ENCODE results near the gene DISC1. TPM values are rescaled to one million over a fixed set of nuclear protein-coding genes. Genes with fewer than 3 reads are reported as not detected.

Gene DISC1
- total and polyA plus RNA-seq, 2 of the 13 experiments (the other 11 are each of a cell fraction or from before 2014, with no cell fraction given) = 4.2 to 4.6 TPM

GRCh38 chr1:231600458-231600976 is 26.1 kb upstream of the DISC1 start:
- no peaks in the 10 kb centered on the region for H4K20me1 ChIP-seq (ENCODE audit: insufficient read depth, low read length)
- no peak overlapping the region for H3K27ac ChIP-seq (ENCODE audit: extremely low read length, insufficient read depth, low read length)
- ATAC-seq (no peak), DNase-seq (ENCODE audit: low spot score) (no peak), FAIRE-seq (no peak)
- H2AFZ ChIP-seq (ENCODE audit: low read length) = no peak overlapping the region
- no TSS peak for BruUV-seq (replicated peaks)
- H3K9me3 ChIP-seq (ENCODE audit: low read length) = no peaks in the 10 kb centered on the region
- WGBS (ENCODE audit: low lambda C conversion rate) = 35% methylated on average over 7 of the region's 7 CpGs
- intact Hi-C loops (cut with micrococcal nuclease; ENCODE audit: unreplicated experiment) (no loop called here), in situ Hi-C loops (cut with HindIII; ENCODE audit: extremely low pct_ligation_motif_present, low pct_unique_long_range_greater_than_20kb) (loop anchor here (5.0 kb wide), 1 partner anchor 243 kb away; no protein-coding TSS in a partner anchor)
- ChIA-PET POLR2A (no interaction called here), CTCF (ENCODE audit: low intra/inter-chr PET ratio, low total read pairs) (no interaction called here)
- H3K36me3 ChIP-seq (replicated peaks in 1 of 2; ENCODE audit: control insufficient read depth in 1 of 2, insufficient read depth in 2 of 2, low read length in 2 of 2) = no peaks in the 10 kb centered on the region
- no peaks in the 10 kb centered on the region; a peak in 1 of 5 replicates for H3K27me3 ChIP-seq (ENCODE audit: control insufficient read depth in 1 of 2, insufficient read depth in 2 of 2, low read length in 2 of 2)
- no peak overlapping the region for H3K4me3 ChIP-seq (replicated peaks in 1 of 3; ENCODE audit: insufficient read depth in 1 of 3, low read depth in 2 of 3, low read length in 3 of 3)
- peaks cover 26% of the 10 kb centered on the region for H3K4me1 ChIP-seq (ENCODE audit: insufficient read depth, low read length)
- no peak overlapping the region for H3K9ac ChIP-seq (ENCODE audit: insufficient read depth, low read depth, low read length)
- H3K4me2 ChIP-seq (ENCODE audit: low read depth, low read length) = no peak overlapping the region
- H3K79me2 ChIP-seq (ENCODE audit: insufficient read depth, low read length) = no peaks in the 10 kb centered on the region
- TF ChIP-seq POLR2G (IDR thresholded peaks at IDR 0.05; ENCODE audit: low read depth, low read length) (no peak), NCOA5 (CRISPR knock-in tag; IDR thresholded peaks at IDR 0.05) (no peak), RELA (CRISPR knock-in tag; IDR thresholded peaks at IDR 0.05) (no peak), MBNL3 (CRISPR knock-in tag; conservative IDR thresholded peaks at IDR 0.05) (no peak), NCOR1 (IDR thresholded peaks at IDR 0.05; ENCODE audit: borderline replicate concordance, low read length) (no peak), CENPX (CRISPR knock-in tag; IDR thresholded peaks at IDR 0.05) (no peak), RXRA (CRISPR knock-in tag; IDR thresholded peaks at IDR 0.05) (no peak), RARA (CRISPR knock-in tag; IDR thresholded peaks at IDR 0.05) (no peak), ZNF34 (CRISPR knock-in tag; IDR thresholded peaks at IDR 0.05; ENCODE audit: borderline replicate concordance) (no peak), ZNF549 (CRISPR knock-in tag; IDR thresholded peaks at IDR 0.05) (no peak), ZUFSP (CRISPR knock-in tag; IDR thresholded peaks at IDR 0.05; ENCODE audit: borderline replicate concordance) (no peak), NR2F6 (IDR thresholded peaks at IDR 0.05) (no peak), NR2F6 (CRISPR knock-in tag; IDR thresholded peaks at IDR 0.05) (no peak), ZBTB44 (CRISPR knock-in tag; IDR thresholded peaks at IDR 0.05) (no peak)
- TF ChIP-seq, protein P1, sequence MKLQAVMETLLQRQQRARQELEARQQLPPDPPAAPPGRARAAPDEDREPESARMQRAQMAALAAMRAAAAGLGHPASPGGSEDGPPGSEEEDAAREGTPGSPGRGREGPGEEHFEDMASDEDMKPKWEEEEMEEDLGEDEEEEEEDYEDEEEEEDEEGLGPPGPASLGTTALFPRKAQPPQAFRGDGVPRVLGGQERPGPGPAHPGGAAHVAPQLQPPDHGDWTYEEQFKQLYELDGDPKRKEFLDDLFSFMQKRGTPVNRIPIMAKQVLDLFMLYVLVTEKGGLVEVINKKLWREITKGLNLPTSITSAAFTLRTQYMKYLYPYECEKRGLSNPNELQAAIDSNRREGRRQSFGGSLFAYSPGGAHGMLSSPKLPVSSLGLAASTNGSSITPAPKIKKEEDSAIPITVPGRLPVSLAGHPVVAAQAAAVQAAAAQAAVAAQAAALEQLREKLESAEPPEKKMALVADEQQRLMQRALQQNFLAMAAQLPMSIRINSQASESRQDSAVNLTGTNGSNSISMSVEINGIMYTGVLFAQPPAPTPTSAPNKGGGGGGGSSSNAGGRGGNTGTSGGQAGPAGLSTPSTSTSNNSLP (IDR thresholded peaks at IDR 0.05; ENCODE audit: low read depth, low read length) = no peak
- TF ChIP-seq, protein P2, sequence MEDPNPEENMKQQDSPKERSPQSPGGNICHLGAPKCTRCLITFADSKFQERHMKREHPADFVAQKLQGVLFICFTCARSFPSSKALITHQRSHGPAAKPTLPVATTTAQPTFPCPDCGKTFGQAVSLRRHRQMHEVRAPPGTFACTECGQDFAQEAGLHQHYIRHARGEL (CRISPR knock-in tag; IDR thresholded peaks at IDR 0.05) = no peak
- TF ChIP-seq, protein P3, sequence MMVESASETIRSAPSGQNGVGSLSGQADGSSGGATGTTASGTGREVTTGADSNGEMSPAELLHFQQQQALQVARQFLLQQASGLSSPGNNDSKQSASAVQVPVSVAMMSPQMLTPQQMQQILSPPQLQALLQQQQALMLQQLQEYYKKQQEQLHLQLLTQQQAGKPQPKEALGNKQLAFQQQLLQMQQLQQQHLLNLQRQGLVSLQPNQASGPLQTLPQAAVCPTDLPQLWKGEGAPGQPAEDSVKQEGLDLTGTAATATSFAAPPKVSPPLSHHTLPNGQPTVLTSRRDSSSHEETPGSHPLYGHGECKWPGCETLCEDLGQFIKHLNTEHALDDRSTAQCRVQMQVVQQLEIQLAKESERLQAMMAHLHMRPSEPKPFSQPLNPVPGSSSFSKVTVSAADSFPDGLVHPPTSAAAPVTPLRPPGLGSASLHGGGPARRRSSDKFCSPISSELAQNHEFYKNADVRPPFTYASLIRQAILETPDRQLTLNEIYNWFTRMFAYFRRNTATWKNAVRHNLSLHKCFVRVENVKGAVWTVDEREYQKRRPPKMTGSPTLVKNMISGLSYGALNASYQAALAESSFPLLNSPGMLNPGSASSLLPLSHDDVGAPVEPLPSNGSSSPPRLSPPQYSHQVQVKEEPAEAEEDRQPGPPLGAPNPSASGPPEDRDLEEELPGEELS (CRISPR knock-in tag; IDR thresholded peaks at IDR 0.05) = no peak
